GM12801 (cell line): Measurements from ENCODE around the gene AP2M1.

Source experiments
- TF ChIP-seq, protein P1 (sequence below): IDR thresholded peaks from one replicate; pipeline ENCODE4 v1.5.1; 2011; ENCODE audit warnings: control low read depth; ENCODE audit not compliant: insufficient read length; ENCODE audit errors: extremely low read depth

The AP2M1 gene

DNA sequence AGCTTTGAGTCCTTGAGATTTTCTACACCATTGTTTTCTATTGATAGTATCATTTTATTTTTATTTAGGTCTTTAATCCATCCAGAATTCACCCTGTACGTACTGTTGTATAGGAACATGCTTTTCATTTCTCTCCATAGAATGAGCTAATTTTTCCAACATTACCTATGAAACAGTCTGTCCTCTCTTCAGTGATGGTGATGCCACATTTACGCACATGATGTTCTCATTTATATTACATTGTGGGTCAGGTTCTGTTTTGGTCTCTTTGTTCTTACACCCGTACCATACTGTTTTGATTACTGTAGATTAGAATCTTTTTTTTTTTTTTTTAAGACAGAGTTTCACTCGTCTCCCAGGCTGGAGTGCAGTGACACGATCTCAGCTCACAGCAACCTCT, 37.1 kb downstream of the AP2M1 start:
- TF ChIP-seq, protein P1, sequence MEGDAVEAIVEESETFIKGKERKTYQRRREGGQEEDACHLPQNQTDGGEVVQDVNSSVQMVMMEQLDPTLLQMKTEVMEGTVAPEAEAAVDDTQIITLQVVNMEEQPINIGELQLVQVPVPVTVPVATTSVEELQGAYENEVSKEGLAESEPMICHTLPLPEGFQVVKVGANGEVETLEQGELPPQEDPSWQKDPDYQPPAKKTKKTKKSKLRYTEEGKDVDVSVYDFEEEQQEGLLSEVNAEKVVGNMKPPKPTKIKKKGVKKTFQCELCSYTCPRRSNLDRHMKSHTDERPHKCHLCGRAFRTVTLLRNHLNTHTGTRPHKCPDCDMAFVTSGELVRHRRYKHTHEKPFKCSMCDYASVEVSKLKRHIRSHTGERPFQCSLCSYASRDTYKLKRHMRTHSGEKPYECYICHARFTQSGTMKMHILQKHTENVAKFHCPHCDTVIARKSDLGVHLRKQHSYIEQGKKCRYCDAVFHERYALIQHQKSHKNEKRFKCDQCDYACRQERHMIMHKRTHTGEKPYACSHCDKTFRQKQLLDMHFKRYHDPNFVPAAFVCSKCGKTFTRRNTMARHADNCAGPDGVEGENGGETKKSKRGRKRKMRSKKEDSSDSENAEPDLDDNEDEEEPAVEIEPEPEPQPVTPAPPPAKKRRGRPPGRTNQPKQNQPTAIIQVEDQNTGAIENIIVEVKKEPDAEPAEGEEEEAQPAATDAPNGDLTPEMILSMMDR, result no peak

DNA sequence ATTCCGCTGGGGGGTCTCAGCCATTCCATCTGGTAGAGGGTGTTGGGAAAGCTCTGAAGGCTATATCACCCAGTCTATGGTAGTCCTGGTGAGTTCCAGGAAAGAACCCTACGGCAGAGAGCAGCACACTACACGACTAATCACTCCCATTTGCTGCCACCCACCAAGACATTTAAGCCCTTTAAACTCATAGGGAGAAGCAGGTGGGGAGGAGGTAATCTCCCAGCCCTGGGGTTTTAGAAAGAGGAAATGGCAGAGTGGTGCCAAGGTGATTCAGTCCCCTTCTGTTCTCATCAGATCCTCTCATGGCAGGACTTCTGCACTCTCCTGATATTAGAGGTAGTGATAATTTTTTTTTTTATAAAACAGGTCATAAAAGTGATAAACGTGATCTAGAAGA, 44.2 kb downstream of the AP2M1 start:
- TF ChIP-seq, protein P1, result no peak

DNA sequence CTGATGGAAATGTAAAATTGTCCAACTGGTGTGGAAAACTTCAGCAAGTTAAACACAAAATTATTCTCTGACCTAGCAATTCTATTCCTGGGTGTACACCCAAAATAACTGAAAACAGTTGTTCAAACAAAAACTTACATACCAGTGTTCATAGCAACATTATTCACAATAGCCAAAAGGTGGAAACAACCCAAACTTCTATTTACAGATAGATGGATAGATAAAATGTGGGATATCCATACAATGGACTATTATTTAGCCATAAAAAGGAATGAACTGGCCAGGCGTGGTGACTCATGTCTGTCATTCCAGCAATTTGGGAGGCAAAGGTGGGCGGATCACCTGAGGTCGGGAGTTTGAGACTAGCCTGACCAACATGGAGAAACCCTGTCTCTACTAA, 47.9 kb downstream of the AP2M1 start:
- TF ChIP-seq, protein P1, result no peak

DNA sequence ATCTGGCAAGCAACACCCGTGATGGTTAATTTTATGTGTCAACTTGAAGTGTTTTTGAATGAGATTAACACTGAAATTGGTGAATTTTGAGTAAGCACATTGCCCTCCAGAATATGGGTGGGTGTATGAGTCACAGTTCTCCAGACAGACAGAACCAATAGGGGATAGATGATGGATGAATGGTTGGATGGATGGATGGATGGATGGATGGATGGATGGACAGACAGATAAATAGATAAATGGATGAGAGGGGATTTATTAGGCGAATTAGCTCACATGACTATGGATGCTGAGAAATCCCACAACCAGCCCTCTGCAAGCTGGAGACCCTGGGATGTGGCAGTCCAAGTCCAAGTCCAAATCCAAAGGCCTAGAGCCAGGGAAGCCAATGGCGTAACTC, 49.3 kb downstream of the AP2M1 start:
- TF ChIP-seq, protein P1, result no peak

DNA sequence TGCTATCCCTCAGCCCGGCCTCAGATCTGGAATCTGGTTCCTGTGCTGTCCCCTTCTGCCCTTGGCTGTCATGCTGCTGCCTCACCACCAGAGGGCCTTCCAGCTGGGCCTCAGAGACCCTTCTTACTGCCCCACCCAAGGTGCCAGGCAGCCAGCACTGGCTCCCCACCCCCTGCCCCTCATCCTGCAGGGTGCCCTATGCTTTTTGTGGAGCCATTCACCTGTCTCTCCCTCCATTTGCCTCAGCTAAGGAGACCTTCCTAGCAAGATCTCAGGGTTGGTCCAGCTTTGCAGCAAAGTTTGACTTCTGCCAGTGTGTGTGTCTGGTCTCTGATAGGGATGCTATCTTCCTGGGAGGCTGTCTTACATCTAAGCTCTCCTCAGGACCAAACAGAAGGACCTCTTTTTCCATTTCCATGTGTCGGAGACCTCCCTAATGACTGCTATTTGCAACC, 52.9 kb downstream of the AP2M1 start:
- TF ChIP-seq, protein P1, result no peak

DNA sequence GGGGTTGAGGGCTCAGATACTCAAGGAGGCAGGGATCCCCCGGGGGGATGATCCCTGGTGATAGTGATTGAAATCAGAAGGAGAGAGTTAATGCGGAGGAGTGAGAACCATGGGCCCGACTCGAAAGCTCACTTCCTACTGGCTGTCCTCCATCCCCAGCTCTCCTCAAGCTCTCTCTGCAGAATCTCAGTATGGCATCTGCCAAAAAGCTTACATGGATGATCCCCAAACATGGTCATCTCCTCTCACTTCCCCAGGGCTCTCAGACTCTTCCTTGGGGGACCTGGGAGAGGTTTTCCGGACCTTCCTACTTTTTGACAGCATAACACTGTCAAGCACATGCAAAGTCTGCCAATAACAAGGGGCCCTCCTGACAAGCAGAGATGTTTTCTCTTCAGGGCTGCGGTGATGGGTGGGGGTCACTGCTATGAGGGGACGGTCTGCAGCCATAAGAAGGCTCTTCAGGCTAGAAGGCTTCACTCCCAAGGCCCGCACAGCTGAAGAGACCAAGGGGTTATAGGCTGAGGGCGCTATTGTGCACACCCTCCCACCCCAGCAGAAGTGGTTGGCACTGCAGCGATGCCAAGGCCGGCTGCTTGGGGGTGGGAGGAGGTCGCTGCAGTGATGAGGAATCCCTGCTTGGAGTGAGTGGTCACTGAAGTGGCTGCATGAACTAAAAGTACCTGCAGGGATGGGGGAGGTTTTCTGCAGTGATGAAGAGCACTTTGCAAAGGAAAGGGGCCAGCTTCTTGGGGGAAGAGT, 53.9 kb downstream of the AP2M1 start:
- TF ChIP-seq, protein P1, result no peak

DNA sequence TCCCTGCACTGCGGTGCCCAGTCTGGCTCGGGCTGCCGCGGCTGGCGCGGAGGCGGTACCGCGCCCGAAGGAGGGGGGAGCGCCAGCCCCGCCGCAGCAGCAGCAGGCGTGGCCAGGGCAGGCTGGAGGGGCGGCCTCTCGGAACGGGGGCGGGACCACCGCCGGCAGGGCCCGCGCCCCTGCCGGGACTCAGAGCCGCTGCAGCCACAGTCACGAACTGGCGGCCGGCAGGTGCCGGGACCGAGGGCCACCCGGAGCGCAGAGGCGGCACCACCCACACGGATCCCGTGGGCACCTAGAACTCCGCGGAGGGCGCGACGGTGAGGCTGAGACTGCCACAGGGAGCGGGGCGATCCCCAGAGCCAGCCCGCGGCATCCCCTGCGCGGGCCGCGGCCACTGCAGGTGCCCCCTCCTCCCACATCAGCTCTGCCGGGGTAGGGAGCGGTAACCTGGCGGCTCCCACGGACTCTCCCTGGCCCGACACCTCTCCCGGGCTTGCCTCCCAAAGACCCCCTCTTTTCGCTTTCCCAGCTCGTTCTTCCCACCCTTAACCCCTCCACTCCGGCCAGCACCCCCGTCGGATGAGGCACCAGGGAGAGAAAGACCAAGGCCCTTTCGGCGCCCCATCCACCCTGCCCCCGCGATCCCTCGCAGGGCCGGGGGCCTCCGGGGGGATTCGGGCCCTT, 54.9 kb downstream of the AP2M1 start, which contains the start of gene VWA5B2:
Gene VWA5B2, plus strand, starts transcription at position 192 of the 687 bp plus-strand sequence. CDS start 944 bp downstream, outside the sequence.
- TF ChIP-seq, protein P1, result no peak
